ENCODE results near the gene MPZL2.

- TF ChIP-seq CTCF (IDR thresholded peaks at IDR 0.05) (no peak), EP300 (IDR thresholded peaks at IDR 0.05) (no peak), POLR2A (IDR thresholded peaks at IDR 0.05; ENCODE audit: low read depth) (no peak), POLR2AphosphoS5 (IDR thresholded peaks at IDR 0.05) (no peak)
Observed at GRCh38 chr11:118289401-118289800, 25.3 kb upstream of the MPZL2 start.
